HPDE6-E6E7 (cell line): ENCODE data around the gene AQP5.

Source experiments
- DNase-seq: peaks from one replicate; pipeline ENCODE4 v3.0.0; 2011; ENCODE audit warnings: missing footprints; ENCODE audit errors: extremely low spot score

AQP5 gene

GRCh38 chr12:49964849-49965624, 3.4 kb downstream of the AQP5 start:
- no peak for DNase-seq

- DNase-seq: no peak
These were observed 4.2 kb downstream of the AQP5 start for GRCh38 chr12:49965836-49966235.

- DNase-seq: no peak
These were observed 4.9 kb downstream of the AQP5 start for GRCh38 chr12:49966511-49967041.

GRCh38 chr12:49967042-49967776, 5.5 kb downstream of the AQP5 start:
- DNase-seq: peak; percentile 77

- DNase-seq: no peak
These were observed 6.1 kb downstream of the AQP5 start for GRCh38 chr12:49967777-49968250.

GRCh38 chr12:49968471-49968870, 6.8 kb downstream of the AQP5 start:
- no peak for DNase-seq

GRCh38 chr12:49969027-49969426, 7.4 kb downstream of the AQP5 start:
- DNase-seq: no peak

- DNase-seq: no peak
These were observed 8.2 kb downstream of the AQP5 start for GRCh38 chr12:49969651-49970429.

GRCh38 chr12:49970658-49971057, 9.0 kb downstream of the AQP5 start:
- no peak for DNase-seq

- no peak for DNase-seq
These were observed 9.5 kb downstream of the AQP5 start for GRCh38 chr12:49971141-49971540.

GRCh38 chr12:49972129-49972528, 10.5 kb downstream of the AQP5 start:
- DNase-seq: no peak

- no peak for DNase-seq
These were observed 11.1 kb downstream of the AQP5 start, which contains the start of gene AQP6 for GRCh38 chr12:49972641-49973360. AQP6 (plus strand) TSS chr12:49972947; CDS start chr12:49973174, 227 bp downstream.

- no peak for DNase-seq
These were observed 11.7 kb downstream of the AQP5 start for GRCh38 chr12:49973361-49973830.

- no peak for DNase-seq
These were observed 12.6 kb downstream of the AQP5 start for GRCh38 chr12:49974231-49974675.

- DNase-seq: no peak
These were observed 13.1 kb downstream of the AQP5 start for GRCh38 chr12:49974677-49975317.

GRCh38 chr12:49975318-49975761, 13.7 kb downstream of the AQP5 start:
- DNase-seq: no peak

GRCh38 chr12:49976557-49976956, 14.9 kb downstream of the AQP5 start:
- no peak for DNase-seq

- DNase-seq: no peak
These were observed 16.5 kb downstream of the AQP5 start for GRCh38 chr12:49978125-49978524.

GRCh38 chr12:49979016-49979586, 17.4 kb downstream of the AQP5 start:
- DNase-seq: no peak

- no peak for DNase-seq
These were observed 18.1 kb downstream of the AQP5 start for GRCh38 chr12:49979791-49980190.
